K562 (cell line): Measurements from ENCODE around the gene MX1. TPM values are rescaled to one million over a fixed set of nuclear protein-coding genes. Genes with fewer than 3 reads are reported as not detected.

Experiments
- POLR2AphosphoS5 ChIP-seq: IDR thresholded peaks from 2 replicates; pipeline ENCODE4 v1.6.1; 2011; ENCODE audit warnings: mild to moderate bottlenecking, low read depth, low read length, moderate library complexity; ENCODE audit not compliant: control insufficient read depth, insufficient read depth
- PTBP1 ChIP-seq: fragments of 200-400 bp; formaldehyde crosslinking; IDR thresholded peaks from 2 replicates; pipeline ENCODE4 v1.6.1; 2017; ENCODE audit warnings: low read depth, low read length
- TCF7L2 ChIP-seq: fragments of 150-350 bp; IDR thresholded peaks from 2 replicates; pipeline ENCODE4 v1.6.1; 2016; ENCODE audit warnings: low read depth, mild to moderate bottlenecking, low read length, moderate library complexity
- TCFL5 ChIP-seq: fragments of 250-450 bp; sonication (Bioruptor Pico); conservative IDR thresholded peaks from 2 replicates; pipeline ENCODE4 v1.6.1; 2021; ENCODE audit warnings: mild to moderate bottlenecking, moderate library complexity, matching md5 sums
- ZNF589 ChIP-seq: fragments of 200-800 bp; sonication (Bioruptor generic); IDR thresholded peaks from 2 replicates; pipeline ENCODE4 v1.6.1; 2016; ENCODE audit warnings: low read depth, missing genetic modification characterization, missing compliant biosample characterization
- polyA plus RNA-seq, 8 experiments: library from polyadenylated mRNA; depleted of rRNA in 4 of 8; stranded (reverse) in 5 of 8; unstranded in 3 of 8; fragments of >200 nt; fragmentation: Nextera tagmentation in 2 of 8; fragmentation: Illumina TruSeq in 1 of 8; extraction: Ambion mirVana in 2 of 8; extraction: Trizol in 1 of 8; gene quantifications; 2 replicates each; pipeline versions ENCODE4 v1.2.1 to v1.2.3, GENCODE V29; 2011 to 2014; ENCODE audit warnings: inconsistent platforms in 1 of 8, missing spikeins in 1 of 8
- total RNA-seq, 7 experiments: library from RNA; depleted of rRNA in 6 of 7; stranded (reverse); fragments of >200 nt in 6 of 7; fragmentation: Illumina TruSeq in 2 of 7; extraction: Trizol in 2 of 7; gene quantifications; 2 replicates each; pipeline versions ENCODE4 v1.2.1 to v1.2.3, GENCODE V29; 2011 to 2021; ENCODE audit warnings: low replicate concordance in 1 of 7
- TF ChIP-seq, protein P1 (sequence below), 3 experiments: IDR thresholded peaks in 2 of 3; conservative IDR thresholded peaks in 1 of 3; 2 replicates each; pipeline ENCODE4 v1.5.1; 2011 to 2012; ENCODE audit warnings: low read length in 3 of 3, mild to moderate bottlenecking in 3 of 3, control low read depth in 2 of 3, improper control_type of control experiment in 1 of 3, inconsistent platforms in 1 of 3, low read depth in 1 of 3, mixed read lengths in 1 of 3, moderate library complexity in 1 of 3; ENCODE audit not compliant: insufficient read depth in 2 of 3
- TF ChIP-seq, protein P2 (sequence below): fragments of 250-450 bp; sonication (Bioruptor Pico); IDR thresholded peaks from 2 replicates; pipeline ENCODE4 v1.8.0; 2022; ENCODE audit warnings: moderate library complexity, mild to moderate bottlenecking, inconsistent platforms
- TF ChIP-seq, protein P3 (sequence below): fragments of 250-450 bp; sonication (Bioruptor Pico); IDR thresholded peaks from 2 replicates; pipeline ENCODE4 v1.6.1; 2021; ENCODE audit warnings: mild to moderate bottlenecking
- TF ChIP-seq, protein P4 (sequence below): fragments of 250-450 bp; sonication (Bioruptor Pico); IDR thresholded peaks from 2 replicates; pipeline ENCODE4 v1.8.0; 2021; ENCODE audit warnings: moderate library complexity, mild to moderate bottlenecking, inconsistent platforms
- TF ChIP-seq, protein P5 (sequence below): sonication (generic); formaldehyde crosslinking; IDR thresholded peaks from 2 replicates; pipeline ENCODE4 v1.8.1; 2023; ENCODE audit warnings: mild to moderate bottlenecking, missing genetic modification reagents
- TF ChIP-seq, protein P6 (sequence below): fragments of 450-650 bp; IDR thresholded peaks from 2 replicates; pipeline ENCODE4 v1.7.0; 2016; ENCODE audit warnings: borderline replicate concordance
- TF ChIP-seq, protein P7 (sequence below): fragments of 200-800 bp; sonication (Bioruptor generic); IDR thresholded peaks from 2 replicates; pipeline ENCODE4 v1.6.1; 2017; ENCODE audit warnings: missing genetic modification characterization, missing compliant biosample characterization

MX1 gene
- total and polyA plus RNA-seq, 9 of the 15 experiments (the other 6 are each of a cell fraction or from before 2014, with no cell fraction given) = 0.07 to 0.51 (median 0.21) TPM; not detected in 5

DNA sequence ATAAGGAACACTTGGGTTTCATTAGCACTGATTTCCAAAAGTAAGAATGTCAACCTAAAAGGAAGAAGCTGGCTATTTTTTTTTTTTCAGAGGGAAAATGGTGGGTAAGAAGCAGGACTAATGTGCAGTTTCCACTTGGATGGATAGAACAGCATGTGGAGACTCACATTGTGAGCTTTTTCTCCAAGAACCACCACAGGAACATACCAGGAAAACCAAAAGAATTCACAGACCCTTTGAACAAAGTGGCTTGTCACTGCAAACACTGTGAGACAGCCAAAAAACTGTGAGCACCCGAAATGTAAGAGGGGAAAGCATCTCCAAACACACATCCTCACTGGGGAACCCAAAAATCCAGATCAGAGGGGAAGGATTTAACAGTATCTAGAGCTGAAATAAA, 15.7 kb upstream of the MX1 start (continued):
- TF ChIP-seq, protein P1, sequence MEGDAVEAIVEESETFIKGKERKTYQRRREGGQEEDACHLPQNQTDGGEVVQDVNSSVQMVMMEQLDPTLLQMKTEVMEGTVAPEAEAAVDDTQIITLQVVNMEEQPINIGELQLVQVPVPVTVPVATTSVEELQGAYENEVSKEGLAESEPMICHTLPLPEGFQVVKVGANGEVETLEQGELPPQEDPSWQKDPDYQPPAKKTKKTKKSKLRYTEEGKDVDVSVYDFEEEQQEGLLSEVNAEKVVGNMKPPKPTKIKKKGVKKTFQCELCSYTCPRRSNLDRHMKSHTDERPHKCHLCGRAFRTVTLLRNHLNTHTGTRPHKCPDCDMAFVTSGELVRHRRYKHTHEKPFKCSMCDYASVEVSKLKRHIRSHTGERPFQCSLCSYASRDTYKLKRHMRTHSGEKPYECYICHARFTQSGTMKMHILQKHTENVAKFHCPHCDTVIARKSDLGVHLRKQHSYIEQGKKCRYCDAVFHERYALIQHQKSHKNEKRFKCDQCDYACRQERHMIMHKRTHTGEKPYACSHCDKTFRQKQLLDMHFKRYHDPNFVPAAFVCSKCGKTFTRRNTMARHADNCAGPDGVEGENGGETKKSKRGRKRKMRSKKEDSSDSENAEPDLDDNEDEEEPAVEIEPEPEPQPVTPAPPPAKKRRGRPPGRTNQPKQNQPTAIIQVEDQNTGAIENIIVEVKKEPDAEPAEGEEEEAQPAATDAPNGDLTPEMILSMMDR (IDR thresholded peaks at IDR 0.05 in 2 of 3, conservative IDR thresholded peaks at IDR 0.05 in 1 of 3; ENCODE audit: insufficient read depth in 2 of 3, low read depth in 1 of 3, low read length in 3 of 3) = no peak
- TF ChIP-seq, protein P2, sequence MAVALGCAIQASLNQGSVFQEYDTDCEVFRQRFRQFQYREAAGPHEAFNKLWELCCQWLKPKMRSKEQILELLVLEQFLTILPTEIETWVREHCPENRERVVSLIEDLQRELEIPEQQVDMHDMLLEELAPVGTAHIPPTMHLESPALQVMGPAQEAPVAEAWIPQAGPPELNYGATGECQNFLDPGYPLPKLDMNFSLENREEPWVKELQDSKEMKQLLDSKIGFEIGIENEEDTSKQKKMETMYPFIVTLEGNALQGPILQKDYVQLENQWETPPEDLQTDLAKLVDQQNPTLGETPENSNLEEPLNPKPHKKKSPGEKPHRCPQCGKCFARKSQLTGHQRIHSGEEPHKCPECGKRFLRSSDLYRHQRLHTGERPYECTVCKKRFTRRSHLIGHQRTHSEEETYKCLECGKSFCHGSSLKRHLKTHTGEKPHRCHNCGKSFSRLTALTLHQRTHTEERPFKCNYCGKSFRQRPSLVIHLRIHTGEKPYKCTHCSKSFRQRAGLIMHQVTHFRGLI (CRISPR knock-in tag) = no peak
- TF ChIP-seq, protein P3, sequence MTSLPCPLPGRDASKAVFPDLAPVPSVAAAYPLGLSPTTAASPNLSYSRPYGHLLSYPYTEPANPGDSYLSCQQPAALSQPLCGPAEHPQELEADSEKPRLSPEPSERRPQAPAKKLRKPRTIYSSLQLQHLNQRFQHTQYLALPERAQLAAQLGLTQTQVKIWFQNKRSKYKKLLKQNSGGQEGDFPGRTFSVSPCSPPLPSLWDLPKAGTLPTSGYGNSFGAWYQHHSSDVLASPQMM (CRISPR knock-in tag) = no peak
- TF ChIP-seq TCF7L2 (no peak), POLR2AphosphoS5 (no peak), ZNF589 (CRISPR knock-in tag) (no peak), TCFL5 (CRISPR knock-in tag) (no peak), PTBP1 (no peak)
- TF ChIP-seq, protein P4, sequence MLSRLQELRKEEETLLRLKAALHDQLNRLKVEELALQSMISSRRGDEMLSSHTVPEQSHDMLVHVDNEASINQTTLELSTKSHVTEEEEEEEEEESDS (CRISPR knock-in tag) = no peak
- TF ChIP-seq, protein P5, sequence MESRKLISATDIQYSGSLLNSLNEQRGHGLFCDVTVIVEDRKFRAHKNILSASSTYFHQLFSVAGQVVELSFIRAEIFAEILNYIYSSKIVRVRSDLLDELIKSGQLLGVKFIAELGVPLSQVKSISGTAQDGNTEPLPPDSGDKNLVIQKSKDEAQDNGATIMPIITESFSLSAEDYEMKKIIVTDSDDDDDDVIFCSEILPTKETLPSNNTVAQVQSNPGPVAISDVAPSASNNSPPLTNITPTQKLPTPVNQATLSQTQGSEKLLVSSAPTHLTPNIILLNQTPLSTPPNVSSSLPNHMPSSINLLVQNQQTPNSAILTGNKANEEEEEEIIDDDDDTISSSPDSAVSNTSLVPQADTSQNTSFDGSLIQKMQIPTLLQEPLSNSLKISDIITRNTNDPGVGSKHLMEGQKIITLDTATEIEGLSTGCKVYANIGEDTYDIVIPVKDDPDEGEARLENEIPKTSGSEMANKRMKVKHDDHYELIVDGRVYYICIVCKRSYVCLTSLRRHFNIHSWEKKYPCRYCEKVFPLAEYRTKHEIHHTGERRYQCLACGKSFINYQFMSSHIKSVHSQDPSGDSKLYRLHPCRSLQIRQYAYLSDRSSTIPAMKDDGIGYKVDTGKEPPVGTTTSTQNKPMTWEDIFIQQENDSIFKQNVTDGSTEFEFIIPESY (CRISPR knock-in tag) = no peak
- TF ChIP-seq, protein P6, sequence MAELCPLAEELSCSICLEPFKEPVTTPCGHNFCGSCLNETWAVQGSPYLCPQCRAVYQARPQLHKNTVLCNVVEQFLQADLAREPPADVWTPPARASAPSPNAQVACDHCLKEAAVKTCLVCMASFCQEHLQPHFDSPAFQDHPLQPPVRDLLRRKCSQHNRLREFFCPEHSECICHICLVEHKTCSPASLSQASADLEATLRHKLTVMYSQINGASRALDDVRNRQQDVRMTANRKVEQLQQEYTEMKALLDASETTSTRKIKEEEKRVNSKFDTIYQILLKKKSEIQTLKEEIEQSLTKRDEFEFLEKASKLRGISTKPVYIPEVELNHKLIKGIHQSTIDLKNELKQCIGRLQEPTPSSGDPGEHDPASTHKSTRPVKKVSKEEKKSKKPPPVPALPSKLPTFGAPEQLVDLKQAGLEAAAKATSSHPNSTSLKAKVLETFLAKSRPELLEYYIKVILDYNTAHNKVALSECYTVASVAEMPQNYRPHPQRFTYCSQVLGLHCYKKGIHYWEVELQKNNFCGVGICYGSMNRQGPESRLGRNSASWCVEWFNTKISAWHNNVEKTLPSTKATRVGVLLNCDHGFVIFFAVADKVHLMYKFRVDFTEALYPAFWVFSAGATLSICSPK = no peak
- TF ChIP-seq, protein P7, sequence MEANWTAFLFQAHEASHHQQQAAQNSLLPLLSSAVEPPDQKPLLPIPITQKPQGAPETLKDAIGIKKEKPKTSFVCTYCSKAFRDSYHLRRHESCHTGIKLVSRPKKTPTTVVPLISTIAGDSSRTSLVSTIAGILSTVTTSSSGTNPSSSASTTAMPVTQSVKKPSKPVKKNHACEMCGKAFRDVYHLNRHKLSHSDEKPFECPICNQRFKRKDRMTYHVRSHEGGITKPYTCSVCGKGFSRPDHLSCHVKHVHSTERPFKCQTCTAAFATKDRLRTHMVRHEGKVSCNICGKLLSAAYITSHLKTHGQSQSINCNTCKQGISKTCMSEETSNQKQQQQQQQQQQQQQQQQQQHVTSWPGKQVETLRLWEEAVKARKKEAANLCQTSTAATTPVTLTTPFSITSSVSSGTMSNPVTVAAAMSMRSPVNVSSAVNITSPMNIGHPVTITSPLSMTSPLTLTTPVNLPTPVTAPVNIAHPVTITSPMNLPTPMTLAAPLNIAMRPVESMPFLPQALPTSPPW = no peak
